MG63 (cell line): Measurements from ENCODE around the gene WWOX. TPM values are rescaled to one million over a fixed set of nuclear protein-coding genes. Genes with fewer than 3 reads are reported as not detected.

Experiments
- DNase-seq: peaks from one replicate; pipeline ENCODE4 v3.0.0-alpha.2; 2020
- H3K27me3 ChIP-seq: fragments of 250-450 bp; sonication (Bioruptor Pico); 2 replicates; pipeline ENCODE4 v1.5.1; 2020; ENCODE audit warnings: mild to moderate bottlenecking, moderate library complexity
- H3K36me3 ChIP-seq: fragments of 250-450 bp; sonication (Bioruptor Pico); 2 replicates; pipeline ENCODE4 v1.5.1; 2020; ENCODE audit warnings: mild to moderate bottlenecking, moderate library complexity
- H3K4me3 ChIP-seq: fragments of 250-450 bp; sonication (Bioruptor Pico); 2 replicates; pipeline ENCODE4 v1.5.1; 2020; ENCODE audit warnings: mild to moderate bottlenecking, moderate library complexity
- H3K9me3 ChIP-seq: fragments of 250-450 bp; sonication (Bioruptor Pico); 2 replicates; pipeline ENCODE4 v1.5.1; 2020; ENCODE audit warnings: mild to moderate bottlenecking, moderate library complexity
- total RNA-seq: library from RNA; depleted of rRNA; stranded (reverse); fragments of >200 nt; shearing (Covaris generic); gene quantifications from 2 replicates; pipeline ENCODE4 v1.2.3, GENCODE V29; 2014; ENCODE audit warnings: low replicate concordance

Gene WWOX
- total RNA-seq, 1 experiment from 2014 or later: 11.4 TPM

DNA sequence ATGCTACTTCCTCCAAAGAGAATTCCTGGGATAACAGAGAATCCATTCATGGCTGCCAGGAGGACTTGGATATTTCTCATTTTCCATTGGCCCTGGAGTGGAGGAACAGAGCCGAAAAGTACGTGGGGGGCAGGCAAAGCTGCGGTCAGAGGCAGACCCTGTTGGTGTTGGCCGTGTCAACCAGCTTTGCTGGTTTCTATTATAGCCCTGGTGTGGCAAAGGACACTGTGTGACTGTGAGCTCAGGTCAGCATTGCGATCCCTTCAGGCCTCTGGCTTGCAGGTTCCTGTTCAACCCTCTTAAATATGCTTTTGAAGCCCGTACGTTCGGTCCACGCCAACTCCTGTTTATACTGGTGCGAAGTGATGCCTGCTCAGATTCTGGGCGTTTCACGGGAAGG is 904.9 kb downstream of the WWOX start:
- H3K9me3 ChIP-seq: no peaks in the 10 kb centered on the region
- no peak overlapping the region for H3K4me3 ChIP-seq
- H3K36me3 ChIP-seq: no peaks in the 10 kb centered on the region
- no peak for DNase-seq
- no peaks in the 10 kb centered on the region for H3K27me3 ChIP-seq

DNA sequence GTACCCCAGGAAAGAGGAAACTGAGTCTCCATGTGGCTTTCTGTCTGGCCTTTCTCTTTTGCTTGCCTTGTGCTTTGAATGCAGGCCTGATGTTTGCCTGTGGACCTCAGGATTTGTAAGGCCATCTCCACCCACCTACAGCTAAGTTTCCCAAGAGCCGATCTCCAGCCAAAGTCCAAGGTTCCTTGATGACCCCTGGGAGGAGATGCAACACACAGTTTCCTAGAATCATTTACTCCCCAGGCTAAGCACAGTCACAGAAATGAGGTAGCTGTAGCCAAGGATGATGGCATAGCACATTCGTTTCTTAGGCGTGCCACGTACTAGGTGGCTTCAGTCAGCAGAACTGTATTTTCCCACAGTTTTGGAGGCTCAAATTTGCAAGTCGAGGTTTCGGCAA is 905.6 kb downstream of the WWOX start:
- Histone ChIP-seq H3K36me3 (no peaks in the 10 kb centered on the region), H3K9me3 (no peaks in the 10 kb centered on the region), H3K27me3 (no peaks in the 10 kb centered on the region), H3K4me3 (no peak overlapping the region)
- DNase-seq: no peak

DNA sequence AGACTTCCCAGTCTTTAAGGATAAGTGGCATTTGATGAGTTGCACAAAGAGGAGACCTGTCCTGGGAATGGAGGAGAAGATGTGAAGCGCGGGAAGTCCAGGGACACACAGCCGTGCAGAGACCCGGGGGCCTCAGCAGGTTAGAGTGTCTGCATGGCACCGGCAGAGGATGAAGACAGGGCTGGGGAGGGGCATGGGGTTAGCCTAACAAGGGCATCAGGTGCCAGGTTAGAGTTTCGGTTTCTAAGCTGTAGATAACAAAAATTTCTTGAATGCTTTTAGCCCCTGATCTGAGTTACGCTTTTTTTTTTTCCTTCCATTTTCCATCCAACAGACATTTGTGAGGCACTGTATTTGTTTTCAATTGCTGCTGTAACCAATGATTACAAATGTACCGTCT is 906.8 kb downstream of the WWOX start:
- Histone ChIP-seq H3K27me3 (no peaks in the 10 kb centered on the region), H3K4me3 (no peak overlapping the region), H3K9me3 (no peaks in the 10 kb centered on the region), H3K36me3 (no peaks in the 10 kb centered on the region)
- no peak for DNase-seq

DNA sequence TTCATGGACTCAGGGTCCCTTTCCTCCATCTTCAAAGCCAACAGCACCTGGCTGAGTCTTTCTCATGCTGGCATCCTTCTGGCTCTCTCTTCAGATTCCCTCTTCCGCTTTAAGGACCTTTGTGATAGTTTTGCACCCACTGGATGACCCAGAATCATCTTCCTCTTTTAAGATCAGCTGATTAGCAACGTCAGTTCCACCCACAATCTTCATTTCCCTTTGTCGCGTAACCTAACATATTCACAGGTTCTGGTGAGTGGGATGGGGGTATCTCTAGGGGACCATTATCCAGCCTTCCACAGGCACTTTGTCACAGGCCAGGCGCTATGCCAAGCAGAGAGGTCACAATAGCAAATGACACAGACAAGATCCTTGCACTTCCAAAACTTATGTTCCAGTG is 907.3 kb downstream of the WWOX start:
- Histone ChIP-seq H3K36me3 (no peaks in the 10 kb centered on the region), H3K4me3 (no peak overlapping the region), H3K27me3 (no peaks in the 10 kb centered on the region), H3K9me3 (no peaks in the 10 kb centered on the region)
- DNase-seq: no peak

DNA sequence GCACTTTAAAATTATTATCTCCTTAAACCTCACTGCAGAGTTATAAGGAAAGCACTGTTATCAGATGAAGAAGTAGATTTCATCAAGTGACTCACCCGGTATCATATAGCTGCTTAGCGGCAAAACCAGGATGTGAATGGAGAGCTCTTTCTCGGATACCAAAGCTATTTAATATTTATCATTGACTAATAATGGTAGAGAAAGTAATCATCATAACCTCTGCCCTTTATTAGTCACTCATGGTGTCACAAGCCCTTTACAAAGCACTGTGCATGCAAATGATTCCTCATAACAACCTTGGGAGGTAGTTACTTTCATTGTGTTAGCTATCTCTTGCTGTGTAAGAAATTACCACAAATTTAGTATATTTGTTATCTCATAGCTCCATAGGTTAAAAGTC is 908.2 kb downstream of the WWOX start:
- no peak for DNase-seq
- Histone ChIP-seq H3K9me3 (no peaks in the 10 kb centered on the region), H3K27me3 (no peaks in the 10 kb centered on the region), H3K4me3 (no peak overlapping the region), H3K36me3 (no peaks in the 10 kb centered on the region)

DNA sequence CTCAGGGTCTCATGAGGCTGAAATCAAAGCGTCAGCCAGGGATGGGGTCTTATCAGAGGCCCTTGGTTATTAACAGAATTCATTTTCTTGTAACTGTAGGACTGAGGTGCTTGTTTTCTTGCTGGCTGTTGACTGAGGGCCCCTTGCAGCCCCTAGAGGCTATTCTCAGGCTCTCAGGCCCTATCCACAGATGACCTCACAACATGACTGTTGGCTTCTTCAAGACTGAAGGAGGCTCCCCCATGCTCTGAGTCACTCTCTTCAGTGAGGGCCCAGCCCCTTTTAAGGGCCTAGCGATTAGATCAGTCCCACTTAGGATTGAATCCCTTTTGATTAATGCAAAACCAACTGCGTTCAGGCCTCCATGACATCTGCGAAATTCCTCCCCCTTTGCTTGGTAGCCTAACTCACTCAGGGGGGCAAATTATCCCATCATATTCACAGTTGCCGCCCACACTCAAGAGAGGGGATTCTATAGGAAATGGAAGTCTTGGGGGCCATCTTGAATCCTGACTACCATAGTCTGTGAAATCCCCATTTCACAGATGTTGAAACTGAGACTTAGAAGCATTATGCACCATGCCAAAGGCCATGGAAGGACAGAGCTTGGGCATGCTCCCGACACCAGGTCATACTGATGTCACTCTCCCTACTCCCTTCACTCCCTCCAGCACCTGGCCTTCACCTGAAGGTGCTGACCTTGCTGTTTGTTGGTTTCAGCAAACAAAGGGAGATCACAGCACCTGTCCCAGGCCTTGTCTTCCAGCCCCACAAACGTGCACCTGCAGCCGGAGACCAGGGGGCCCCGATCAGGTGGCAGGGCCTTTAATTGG is 908.8 kb downstream of the WWOX start:
- Histone ChIP-seq H3K36me3 (no peaks in the 10 kb centered on the region), H3K27me3 (no peaks in the 10 kb centered on the region), H3K9me3 (no peaks in the 10 kb centered on the region), H3K4me3 (no peak overlapping the region)
- no peak for DNase-seq

DNA sequence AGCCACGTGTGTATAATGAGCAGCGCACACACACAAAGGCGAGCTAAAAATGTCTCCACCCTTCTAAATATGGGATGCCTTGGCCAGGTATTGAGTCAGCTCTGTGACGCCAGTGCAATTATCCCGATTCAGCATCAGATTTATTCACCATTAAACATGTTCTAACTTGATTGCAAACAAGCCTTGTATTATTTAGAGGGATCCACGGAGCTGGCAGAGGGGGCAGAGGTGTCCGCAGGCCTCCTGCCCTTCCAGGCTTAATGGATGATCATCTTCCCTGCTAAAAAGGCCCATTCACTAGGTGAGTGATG is 909.4 kb downstream of the WWOX start:
- Histone ChIP-seq H3K27me3 (no peaks in the 10 kb centered on the region), H3K36me3 (no peaks in the 10 kb centered on the region), H3K9me3 (no peaks in the 10 kb centered on the region), H3K4me3 (no peak overlapping the region)
- DNase-seq: no peak

DNA sequence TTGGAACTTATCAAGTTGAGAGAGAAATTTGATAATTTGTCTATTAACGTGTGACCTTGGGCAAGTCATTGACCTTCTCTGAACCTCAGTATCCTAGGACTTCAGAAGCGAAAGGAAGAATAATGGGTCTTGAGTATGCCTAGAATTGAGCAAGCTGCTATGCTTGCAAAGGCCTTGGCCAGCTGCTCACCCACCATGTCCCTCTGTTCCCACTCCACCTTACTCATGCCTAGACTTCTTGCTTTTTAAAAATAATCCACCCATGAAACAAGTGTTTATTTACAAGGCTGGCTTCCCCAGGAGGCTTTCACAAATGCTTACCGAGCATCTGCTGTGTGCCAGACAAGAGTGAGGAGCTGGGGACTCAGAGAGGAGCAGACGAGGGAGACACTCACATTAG is 910.4 kb downstream of the WWOX start:
- DNase-seq: no peak
- H3K27me3 ChIP-seq: no peaks in the 10 kb centered on the region
- no peaks in the 10 kb centered on the region for H3K9me3 ChIP-seq
- no peaks in the 10 kb centered on the region for H3K36me3 ChIP-seq
- H3K4me3 ChIP-seq: no peak overlapping the region

DNA sequence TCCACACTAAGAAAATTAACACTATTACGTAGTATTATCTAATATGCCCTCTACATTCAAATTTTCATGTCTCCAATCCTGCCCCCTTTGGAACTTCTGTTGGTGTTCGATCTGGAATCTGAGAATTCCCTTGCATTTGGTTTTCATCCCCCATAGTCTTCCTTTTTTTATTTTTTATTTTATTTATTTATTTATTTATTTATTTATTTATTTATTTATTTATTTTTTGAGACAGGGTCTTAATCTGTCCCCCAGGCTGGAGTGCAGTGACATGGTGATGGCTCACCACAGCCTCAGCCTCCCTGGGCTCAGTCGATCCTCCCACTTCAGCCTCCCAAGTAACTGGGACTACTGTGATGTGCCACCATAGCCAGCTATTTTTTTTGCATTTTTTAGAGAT is 911.8 kb downstream of the WWOX start:
- Histone ChIP-seq H3K36me3 (no peaks in the 10 kb centered on the region), H3K27me3 (no peaks in the 10 kb centered on the region), H3K4me3 (no peak overlapping the region), H3K9me3 (no peaks in the 10 kb centered on the region)
- no peak for DNase-seq

DNA sequence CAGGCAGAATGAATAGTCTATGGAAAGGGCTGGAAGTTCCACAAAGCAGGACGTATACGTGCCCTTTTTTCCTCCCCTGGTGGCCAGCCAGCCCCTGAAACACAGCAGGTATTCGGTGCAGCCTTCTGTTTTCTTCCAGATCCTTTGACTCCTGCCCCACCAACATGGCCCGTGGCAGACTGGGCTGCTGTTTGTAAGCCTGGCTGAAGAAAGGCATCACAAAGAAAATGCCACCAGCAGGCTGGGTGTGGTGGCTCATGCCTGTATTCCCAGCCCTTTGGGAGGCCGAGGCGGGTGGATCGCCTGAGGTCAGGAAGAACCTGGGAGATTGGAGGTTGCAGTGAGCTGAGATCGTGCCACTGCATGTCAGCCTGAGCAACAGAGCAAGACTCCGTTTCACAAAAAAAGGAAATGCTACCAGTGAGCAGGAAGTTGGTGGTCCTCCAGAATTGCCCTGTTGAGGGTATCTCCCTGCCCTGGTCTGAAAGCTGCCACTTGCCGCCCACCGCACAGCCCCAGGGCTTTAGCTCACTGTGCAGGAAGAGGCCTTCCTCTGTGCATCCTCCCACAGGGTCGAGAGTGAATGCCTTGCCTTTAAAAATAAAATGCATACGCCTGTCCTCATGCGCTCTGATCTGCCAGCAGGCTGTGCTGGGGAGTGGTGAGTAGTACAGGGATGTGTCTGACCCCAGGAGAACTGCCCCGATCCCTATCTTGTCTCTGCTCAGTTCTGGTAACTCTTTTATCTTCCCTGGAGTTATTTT is 913.4 kb downstream of the WWOX start:
- no peaks in the 10 kb centered on the region for H3K36me3 ChIP-seq
- no peaks in the 10 kb centered on the region for H3K27me3 ChIP-seq
- no peaks in the 10 kb centered on the region for H3K9me3 ChIP-seq
- no peak for DNase-seq
- H3K4me3 ChIP-seq: no peak overlapping the region

DNA sequence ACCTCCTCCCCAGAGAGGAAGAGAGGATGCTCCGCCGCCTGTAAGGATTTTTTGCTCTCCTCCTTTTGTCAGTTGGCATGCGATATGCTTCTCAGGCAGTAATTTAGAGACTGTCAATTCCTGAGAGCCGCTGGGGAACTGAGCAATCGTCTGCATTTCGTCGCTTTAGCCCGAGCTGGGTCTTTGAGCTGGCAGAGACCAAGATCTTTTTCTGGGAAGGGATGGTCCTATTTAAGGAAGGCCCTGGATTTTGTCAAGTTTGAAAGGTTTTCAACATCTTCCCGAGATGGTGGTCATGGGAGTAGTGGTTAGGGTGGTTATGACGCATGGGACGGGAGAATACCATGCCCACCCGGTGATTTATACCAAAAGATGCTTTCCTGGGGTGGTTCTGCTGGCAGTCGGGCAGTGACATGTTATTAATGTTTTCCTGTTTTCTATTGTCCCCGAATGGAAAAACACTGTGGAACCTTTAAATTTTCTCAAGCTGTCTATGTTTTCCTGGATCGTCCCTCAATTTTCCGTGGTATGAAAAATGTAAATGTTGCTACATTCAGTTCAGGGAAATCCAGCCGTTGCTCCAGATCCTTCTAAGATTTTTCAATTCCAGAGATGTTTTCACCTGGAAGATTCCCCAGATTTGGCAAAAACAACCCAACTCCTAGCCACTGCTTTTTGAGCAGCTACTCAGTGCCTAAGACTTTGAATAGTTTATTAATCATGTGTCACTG is 914.6 kb downstream of the WWOX start:
- no peaks in the 10 kb centered on the region for H3K27me3 ChIP-seq
- DNase-seq: no peak
- H3K9me3 ChIP-seq: no peaks in the 10 kb centered on the region
- H3K4me3 ChIP-seq: no peak overlapping the region
- H3K36me3 ChIP-seq: no peaks in the 10 kb centered on the region

DNA sequence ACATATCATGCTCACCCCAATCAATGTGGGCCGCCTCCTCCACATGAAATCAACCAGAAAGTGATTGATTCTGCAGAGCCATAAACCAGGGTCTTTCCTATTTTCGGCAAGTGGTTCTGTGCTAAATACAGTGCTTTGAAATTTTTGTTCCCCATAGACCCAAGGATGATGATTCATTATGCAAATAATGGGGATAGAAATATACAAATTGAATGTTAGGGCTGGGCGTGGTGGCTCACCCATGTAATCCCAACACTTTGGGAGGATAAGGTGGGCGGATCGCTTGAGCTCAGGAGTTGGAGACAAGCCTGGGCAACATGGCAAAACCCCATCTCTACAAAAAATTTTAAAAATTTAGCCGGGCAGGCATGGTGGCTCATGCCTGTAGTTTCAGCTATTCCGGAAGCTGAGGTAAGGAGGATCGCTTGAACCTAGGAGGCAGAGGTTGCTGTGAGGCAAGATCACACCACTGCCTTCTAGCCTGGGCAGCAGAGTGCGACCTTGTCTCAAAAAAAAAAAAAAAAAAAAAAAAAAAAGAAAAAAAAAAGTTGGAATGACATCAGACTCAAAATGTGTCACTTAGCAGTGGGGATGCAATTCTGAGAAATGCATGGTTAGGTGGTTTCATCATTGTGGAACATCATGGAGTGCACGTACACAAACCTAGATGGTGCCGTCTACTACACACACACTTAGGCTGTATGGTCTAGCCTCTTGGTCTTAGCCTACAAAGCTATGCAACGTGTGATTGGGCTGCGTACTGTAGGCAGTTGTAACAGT is 919.4 kb downstream of the WWOX start:
- Histone ChIP-seq H3K36me3 (no peaks in the 10 kb centered on the region), H3K9me3 (no peaks in the 10 kb centered on the region), H3K4me3 (no peak overlapping the region), H3K27me3 (no peaks in the 10 kb centered on the region)
- DNase-seq: no peak

DNA sequence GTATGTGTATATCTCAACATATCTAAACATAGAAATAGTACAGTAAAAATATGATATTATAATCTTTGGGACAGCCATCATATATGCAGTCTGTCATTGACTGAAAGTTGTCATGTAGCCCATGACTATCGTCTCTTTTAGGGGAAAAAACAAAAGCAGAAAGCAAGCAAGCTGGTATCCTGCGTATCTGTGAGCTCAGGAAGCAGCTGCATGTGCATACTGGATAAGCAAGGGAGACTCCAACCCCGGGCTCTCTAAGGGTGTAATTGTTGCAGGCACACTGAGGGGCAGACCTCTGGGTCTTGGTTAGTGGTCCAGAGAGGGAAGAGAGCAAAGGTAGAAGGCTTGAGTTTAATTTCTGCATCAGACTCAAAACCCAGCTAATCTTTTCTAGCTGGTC is 920.0 kb downstream of the WWOX start:
- Histone ChIP-seq H3K27me3 (no peaks in the 10 kb centered on the region), H3K36me3 (no peaks in the 10 kb centered on the region), H3K4me3 (no peak overlapping the region), H3K9me3 (no peaks in the 10 kb centered on the region)
- DNase-seq: no peak

DNA sequence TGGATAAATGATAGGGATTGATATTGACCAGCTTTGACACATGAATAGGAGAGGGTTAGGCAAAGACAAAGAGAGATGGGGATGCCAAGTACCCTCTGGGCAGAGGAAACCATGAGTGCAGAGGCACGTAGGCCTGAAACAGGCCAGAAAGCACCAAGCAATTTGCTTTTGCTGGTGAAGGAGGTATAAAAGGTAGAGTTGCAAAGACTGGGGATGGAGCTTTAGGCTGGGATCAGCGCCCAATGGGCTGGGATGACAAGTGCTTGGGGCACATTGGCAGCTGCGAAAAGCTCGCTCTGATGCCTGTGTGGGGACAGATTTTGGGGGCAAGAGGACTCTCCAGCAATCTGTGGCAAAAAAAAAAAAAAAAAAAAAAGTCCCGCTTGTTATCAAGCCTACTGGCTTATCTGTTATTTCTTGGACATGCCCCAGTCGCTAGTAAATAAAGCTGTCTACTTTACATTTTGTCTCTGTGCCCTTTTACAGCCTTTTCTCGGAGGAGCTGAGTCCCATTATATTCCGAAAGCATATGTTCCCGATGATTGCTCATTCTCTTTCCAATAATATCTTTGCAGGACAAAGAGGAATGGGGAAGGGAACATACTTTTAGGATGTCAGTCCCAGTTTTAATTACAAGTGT is 922.7 kb downstream of the WWOX start:
- Histone ChIP-seq H3K9me3 (no peaks in the 10 kb centered on the region), H3K27me3 (no peaks in the 10 kb centered on the region), H3K36me3 (no peaks in the 10 kb centered on the region), H3K4me3 (no peak overlapping the region)
- no peak for DNase-seq

DNA sequence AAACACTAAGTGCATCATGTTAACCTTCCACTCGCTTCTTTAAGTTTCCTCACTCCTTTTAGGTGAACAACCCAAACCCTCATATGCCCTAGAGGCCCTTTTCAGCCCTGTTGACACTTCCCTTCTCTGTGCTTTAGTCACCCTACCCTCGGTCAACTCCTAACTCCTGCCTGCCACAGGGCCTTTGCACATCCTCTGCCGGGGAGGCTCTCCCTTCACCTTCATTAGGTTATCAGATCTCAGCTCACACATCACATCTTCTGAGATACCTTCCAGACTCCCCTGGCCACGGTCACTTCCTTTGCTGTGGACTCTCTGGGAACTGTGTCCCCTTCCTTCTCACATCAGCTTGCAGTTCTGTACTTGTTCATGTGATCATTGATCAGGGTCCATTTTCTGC is 926.7 kb downstream of the WWOX start:
- DNase-seq: no peak
- no peaks in the 10 kb centered on the region for H3K27me3 ChIP-seq
- no peaks in the 10 kb centered on the region for H3K36me3 ChIP-seq
- H3K4me3 ChIP-seq: no peak overlapping the region
- H3K9me3 ChIP-seq: no peaks in the 10 kb centered on the region

DNA sequence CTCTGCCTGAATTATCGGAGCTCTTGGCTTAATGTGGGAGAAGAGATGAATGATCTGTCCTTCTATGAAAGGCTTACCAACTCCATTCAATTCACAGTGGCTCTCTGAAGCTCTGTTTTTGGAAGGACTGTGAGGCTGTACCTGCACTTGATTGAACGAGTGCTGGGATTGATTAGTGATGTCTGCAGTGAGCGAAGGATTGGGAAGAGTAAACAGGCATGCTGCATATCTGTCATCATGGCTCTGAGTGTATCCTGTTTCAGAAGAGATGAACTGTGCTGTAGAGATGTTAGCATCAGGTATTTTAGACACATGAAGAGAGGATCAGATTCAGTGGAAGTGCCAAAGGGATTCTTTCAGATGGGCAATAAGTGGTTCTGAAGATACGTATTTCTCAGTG is 937.1 kb downstream of the WWOX start:
- H3K9me3 ChIP-seq: no peaks in the 10 kb centered on the region
- H3K4me3 ChIP-seq: no peak overlapping the region
- no peak for DNase-seq
- no peaks in the 10 kb centered on the region for H3K36me3 ChIP-seq
- H3K27me3 ChIP-seq: no peaks in the 10 kb centered on the region
